Measurements from ENCODE around the gene DGKQ.

DGKQ gene

GRCh38 chr4:1009542-1010394, 36.4 kb upstream of the DGKQ start:
- peak in 1 of 2 experiments; percentile 63 for DNase-seq

- DNase-seq, result peak in 1 of 2 experiments; percentile 29
Observed at GRCh38 chr4:1008840-1009541, 35.6 kb upstream of the DGKQ start.

GRCh38 chr4:1006856-1007255, 33.5 kb upstream of the DGKQ start:
- DNase-seq, result no peak

GRCh38 chr4:1004557-1005485, 31.5 kb upstream of the DGKQ start:
- DNase-seq, result no peak

- no peak for DNase-seq
Observed at GRCh38 chr4:1004071-1004418, 30.7 kb upstream of the DGKQ start.

- DNase-seq, result no peak
Observed at GRCh38 chr4:1003271-1004070, 30.1 kb upstream of the DGKQ start.

GRCh38 chr4:1002631-1003251, 29.4 kb upstream of the DGKQ start:
- no peak for DNase-seq

- peak in 1 of 2 experiments; percentile 30 for DNase-seq
Observed at GRCh38 chr4:1002131-1002630, 28.8 kb upstream of the DGKQ start.

- DNase-seq, result no peak
Observed at GRCh38 chr4:1001561-1002130, 28.3 kb upstream of the DGKQ start.

GRCh38 chr4:1000686-1001260, 27.4 kb upstream of the DGKQ start:
- no peak for DNase-seq

GRCh38 chr4:999882-1000425, 26.6 kb upstream of the DGKQ start:
- DNase-seq, result no peak

GRCh38 chr4:999240-999863, 26.0 kb upstream of the DGKQ start:
- DNase-seq, result peak; percentile 52 to 72

GRCh38 chr4:998096-998691, 24.8 kb upstream of the DGKQ start:
- DNase-seq, result no peak

GRCh38 chr4:997375-998071, 24.2 kb upstream of the DGKQ start:
- DNase-seq, result peak in 1 of 2 experiments; percentile 23

- no peak for DNase-seq
Observed at GRCh38 chr4:996997-997374, 23.6 kb upstream of the DGKQ start.

GRCh38 chr4:996030-996996, 22.9 kb upstream of the DGKQ start:
- peak in 1 of 2 experiments; percentile 19 for DNase-seq

GRCh38 chr4:995311-996026, 22.1 kb upstream of the DGKQ start:
- DNase-seq, result no peak

All from NCI-H524 (cell line).